Kidney (tissue), 14 donors: ENCODE results near the gene PDGFRB. TPM values are rescaled to one million over a fixed set of nuclear protein-coding genes. Genes with fewer than 3 reads are reported as not detected.
A peak's percentile ranks its signal among the peaks of the same experiment; 100 is the strongest.

Experiments
- DNase-seq, 5 donors: peaks; one replicate each; pipeline ENCODE4 v3.0.0-alpha.2; 2013 to 2020
- FAIRE-seq: peaks from 2 replicates; lab custom pipeline; 2012; peaks lifted over from hg19 to GRCh38; lab: Jason Lieb, UNC
- H3K27ac ChIP-seq, 2 donors: one replicate each; pipeline ENCODE4 v1.7.0; 2013; ENCODE audit warnings: low read depth in 2 of 2, low read length in 2 of 2, inconsistent platforms in 1 of 2
- H3K27me3 ChIP-seq: one replicate; pipeline ENCODE4 v1.7.1; 2013; ENCODE audit warnings: low read length, inconsistent platforms; ENCODE audit not compliant: control insufficient read depth, insufficient read depth
- H3K36me3 ChIP-seq, 3 donors: one replicate each; pipeline versions ENCODE4 v1.7.0 to v1.7.1; 2013; ENCODE audit warnings: low read length in 3 of 3, control low read depth in 1 of 3, inconsistent platforms in 1 of 3; ENCODE audit not compliant: insufficient read depth in 3 of 3, control insufficient read depth in 2 of 3
- H3K4me1 ChIP-seq, 3 donors: one replicate each; pipeline versions ENCODE4 v1.7.0 to v1.7.1; 2013; ENCODE audit warnings: low read length in 3 of 3, inconsistent platforms in 1 of 3, low read depth in 1 of 3; ENCODE audit not compliant: control insufficient read depth in 2 of 3, insufficient read depth in 2 of 3
- H3K4me3 ChIP-seq, 3 donors: one replicate each; pipeline versions ENCODE4 v1.7.0 to v1.8.1; 2013; ENCODE audit warnings: low read length in 3 of 3, control low read depth in 1 of 3, inconsistent platforms in 1 of 3
- H3K9ac ChIP-seq, 3 donors: one replicate each; pipeline versions ENCODE4 v1.7.0 to v1.7.1; 2013; ENCODE audit warnings: low read length in 3 of 3, control low read depth in 1 of 3, inconsistent platforms in 1 of 3
- H3K9me3 ChIP-seq, 3 donors: one replicate each; pipeline versions ENCODE4 v1.7.0 to v1.7.1; 2013; ENCODE audit warnings: low read length in 3 of 3, control low read depth in 1 of 3, inconsistent platforms in 1 of 3; ENCODE audit not compliant: control insufficient read depth in 2 of 3, insufficient read depth in 1 of 3
- CTCF ChIP-seq: IDR thresholded peaks from 3 replicates; pipeline ENCODE4 v1.5.1; 2012; ENCODE audit warnings: mild to moderate bottlenecking, moderate library complexity, borderline replicate concordance; ENCODE audit not compliant: insufficient read depth; ENCODE audit errors: extremely low read depth
- intact Hi-C: fragments of 100-400 bp; cut with DNase I; formaldehyde crosslinking; loops from one replicate; pipeline ENCODE4 v1.11.1; 2022
- polyA plus RNA-seq: library from polyadenylated mRNA; stranded (reverse); fragments of 350-450 nt; fragmentation: Illumina TruSeq; extraction: RNeasy Lipid Tissue Mini Kit (QIAGEN cat#74804); gene quantifications from one replicate; pipeline ENCODE4 v1.2.3, GENCODE V29; 2014; ENCODE audit warnings: low read depth, low replicate concordance; ENCODE audit not compliant: insufficient read depth
- total RNA-seq: library from RNA; stranded (reverse); fragmentation: NEBNext Ultra II Directional; extraction: Animal tissue kit (Norgen Biotek cat#: 25700); gene quantifications from one replicate; pipeline ENCODE4 v1.2.1, GENCODE V29; 2021
- donor health status: control.
- donor health status: control.
- donor health status: control.
- donor health status: control.
- donor health status: control.
- donor health status: DM: yes; HTN: yes; CAD: no.
- donor health status: Normal renal cell carcinoma (clear cell type).

Gene PDGFRB
- total and polyA plus RNA-seq, 2 donors from 2014 or later: 50.4 to 104 TPM

- Histone ChIP-seq H3K36me3 (no peaks in the 10 kb centered on the region), H3K9me3 (no peaks in the 10 kb centered on the region), H3K9ac (no peak overlapping the region), H3K4me3 (no peak overlapping the region), H3K27me3 (no peaks in the 10 kb centered on the region), H3K4me1 (peaks cover 0 to 25% (median 7%) of the 10 kb centered on the region in 3 donors), H3K27ac (peak overlapping the region; percentile 51 to 69)
- DNase-seq (peak in 3 of 5 donors; percentile 50 to 72 (median 55)), FAIRE-seq (no peak)
- no peak for TF ChIP-seq CTCF
- intact Hi-C loops: no loop called here
These were observed 8.6 kb downstream of the PDGFRB start for GRCh38 chr5:150146862-150147601.

GRCh38 chr5:150146235-150146634 is 9.4 kb downstream of the PDGFRB start:
- no peak overlapping the region for H3K9ac ChIP-seq
- H3K27ac ChIP-seq: no peak overlapping the region

GRCh38 chr5:150144879-150145278 is 10.8 kb downstream of the PDGFRB start:
- Histone ChIP-seq H3K36me3 (no peaks in the 10 kb centered on the region), H3K4me1 (peaks cover 4 to 37% (median 23%) of the 10 kb centered on the region in 3 donors), H3K9me3 (no peaks in the 10 kb centered on the region), H3K4me3 (no peak overlapping the region), H3K27ac (peak overlapping the region in 1 of 2 donors; percentile 85), H3K27me3 (no peaks in the 10 kb centered on the region), H3K9ac (no peak overlapping the region)
- FAIRE-seq (no peak), DNase-seq (no peak)
- intact Hi-C loops: no loop called here
- no peak for TF ChIP-seq CTCF

More at GRCh38 chr5:150146235-150146634, 9.4 kb downstream of the PDGFRB start:
- no peak for FAIRE-seq
- H3K27me3 ChIP-seq: no peaks in the 10 kb centered on the region
- intact Hi-C loops: no loop called here
- H3K9me3 ChIP-seq: no peaks in the 10 kb centered on the region
- no peak for DNase-seq
- H3K4me1 ChIP-seq: peaks cover 1 to 32% (median 14%) of the 10 kb centered on the region in 3 donors
- no peaks in the 10 kb centered on the region for H3K36me3 ChIP-seq
- TF ChIP-seq CTCF: no peak
- H3K4me3 ChIP-seq: no peak overlapping the region
